ENCODE measurements around the gene MALAT1.

MALAT1 gene

GRCh38 chr11:65479184-65480145 lies 19.4 kb upstream of the MALAT1 start:
- H3K4me1 ChIP-seq (ENCODE audit: control insufficient read depth in 1 of 2, insufficient read depth in 2 of 2, low read length in 2 of 2), result peaks cover 29 to 36% of the 10 kb centered on the region in 2 donors
- no peaks in the 10 kb centered on the region for H3K9me3 ChIP-seq (ENCODE audit: control insufficient read depth in 1 of 2, low read length in 2 of 2)
- peak overlapping the region; percentile 89 for H3K27ac ChIP-seq (ENCODE audit: low read depth, low read length)
- no peaks in the 10 kb centered on the region for H3K36me3 ChIP-seq (ENCODE audit: control insufficient read depth in 1 of 2, insufficient read depth in 2 of 2, low read length in 2 of 2)
- H3K4me3 ChIP-seq (ENCODE audit: low read depth in 1 of 2, low read length in 2 of 2), result peak overlapping the region; percentile 32 to 36
- peak overlapping the region; percentile 50 to 64 for H3K9ac ChIP-seq (ENCODE audit: low read depth in 1 of 2, low read length in 2 of 2)
- no peaks in the 10 kb centered on the region for H3K27me3 ChIP-seq (ENCODE audit: control insufficient read depth in 1 of 2, insufficient read depth in 2 of 2, low read length in 2 of 2)

- Histone ChIP-seq H3K9me3 (ENCODE audit: control insufficient read depth in 1 of 2, low read length in 2 of 2) (no peaks in the 10 kb centered on the region), H3K9ac (ENCODE audit: low read depth in 1 of 2, low read length in 2 of 2) (no peak overlapping the region), H3K4me3 (ENCODE audit: low read depth in 1 of 2, low read length in 2 of 2) (no peak overlapping the region), H3K27ac (ENCODE audit: low read depth, low read length) (no peak overlapping the region), H3K27me3 (ENCODE audit: control insufficient read depth in 1 of 2, insufficient read depth in 2 of 2, low read length in 2 of 2) (no peaks in the 10 kb centered on the region), H3K36me3 (ENCODE audit: control insufficient read depth in 1 of 2, insufficient read depth in 2 of 2, low read length in 2 of 2) (no peaks in the 10 kb centered on the region), H3K4me1 (ENCODE audit: control insufficient read depth in 1 of 2, insufficient read depth in 2 of 2, low read length in 2 of 2) (peaks cover 13 to 20% of the 10 kb centered on the region in 2 donors)
Observed at GRCh38 chr11:65482306-65482850, 16.5 kb upstream of the MALAT1 start.

- H3K27ac ChIP-seq (ENCODE audit: low read depth, low read length), result no peak overlapping the region
- no peaks in the 10 kb centered on the region for H3K36me3 ChIP-seq (ENCODE audit: control insufficient read depth in 1 of 2, insufficient read depth in 2 of 2, low read length in 2 of 2)
- H3K27me3 ChIP-seq (ENCODE audit: control insufficient read depth in 1 of 2, insufficient read depth in 2 of 2, low read length in 2 of 2), result no peaks in the 10 kb centered on the region
- H3K9ac ChIP-seq (ENCODE audit: low read depth in 1 of 2, low read length in 2 of 2), result no peak overlapping the region
- no peaks in the 10 kb centered on the region for H3K9me3 ChIP-seq (ENCODE audit: control insufficient read depth in 1 of 2, low read length in 2 of 2)
- no peak overlapping the region for H3K4me3 ChIP-seq (ENCODE audit: low read depth in 1 of 2, low read length in 2 of 2)
- peaks cover 32 to 33% of the 10 kb centered on the region in 2 donors for H3K4me1 ChIP-seq (ENCODE audit: control insufficient read depth in 1 of 2, insufficient read depth in 2 of 2, low read length in 2 of 2)
Observed at GRCh38 chr11:65485920-65486219, 13.0 kb upstream of the MALAT1 start.

- H3K4me3 ChIP-seq (ENCODE audit: low read depth in 1 of 2, low read length in 2 of 2), result no peak overlapping the region
- H3K9me3 ChIP-seq (ENCODE audit: control insufficient read depth in 1 of 2, low read length in 2 of 2), result no peaks in the 10 kb centered on the region
- H3K36me3 ChIP-seq (ENCODE audit: control insufficient read depth in 1 of 2, insufficient read depth in 2 of 2, low read length in 2 of 2), result no peaks in the 10 kb centered on the region
- no peaks in the 10 kb centered on the region for H3K27me3 ChIP-seq (ENCODE audit: control insufficient read depth in 1 of 2, insufficient read depth in 2 of 2, low read length in 2 of 2)
- H3K27ac ChIP-seq (ENCODE audit: low read depth, low read length), result peak overlapping the region; percentile 37
- peak overlapping the region; percentile 7 to 19 for H3K9ac ChIP-seq (ENCODE audit: low read depth in 1 of 2, low read length in 2 of 2)
- peaks cover 41% of the 10 kb centered on the region in 2 donors for H3K4me1 ChIP-seq (ENCODE audit: control insufficient read depth in 1 of 2, insufficient read depth in 2 of 2, low read length in 2 of 2)
Observed at GRCh38 chr11:65486570-65487466, 12.0 kb upstream of the MALAT1 start.

GRCh38 chr11:65487467-65488272 lies 11.2 kb upstream of the MALAT1 start:
- Histone ChIP-seq H3K4me3 (ENCODE audit: low read depth in 1 of 2, low read length in 2 of 2) (peak overlapping the region; percentile 11 to 23), H3K27ac (ENCODE audit: low read depth, low read length) (peak overlapping the region; percentile 85), H3K27me3 (ENCODE audit: control insufficient read depth in 1 of 2, insufficient read depth in 2 of 2, low read length in 2 of 2) (no peaks in the 10 kb centered on the region), H3K9ac (ENCODE audit: low read depth in 1 of 2, low read length in 2 of 2) (peak overlapping the region; percentile 69 to 73), H3K36me3 (ENCODE audit: control insufficient read depth in 1 of 2, insufficient read depth in 2 of 2, low read length in 2 of 2) (no peaks in the 10 kb centered on the region), H3K4me1 (ENCODE audit: control insufficient read depth in 1 of 2, insufficient read depth in 2 of 2, low read length in 2 of 2) (peaks cover 50% of the 10 kb centered on the region in 2 donors), H3K9me3 (ENCODE audit: control insufficient read depth in 1 of 2, low read length in 2 of 2) (no peaks in the 10 kb centered on the region)

- Histone ChIP-seq H3K27ac (ENCODE audit: low read depth, low read length) (peak overlapping the region; percentile 85), H3K9ac (ENCODE audit: low read depth in 1 of 2, low read length in 2 of 2) (peak overlapping the region; percentile 69 to 73), H3K9me3 (ENCODE audit: control insufficient read depth in 1 of 2, low read length in 2 of 2) (no peaks in the 10 kb centered on the region), H3K27me3 (ENCODE audit: control insufficient read depth in 1 of 2, insufficient read depth in 2 of 2, low read length in 2 of 2) (no peaks in the 10 kb centered on the region), H3K36me3 (ENCODE audit: control insufficient read depth in 1 of 2, insufficient read depth in 2 of 2, low read length in 2 of 2) (no peaks in the 10 kb centered on the region), H3K4me1 (ENCODE audit: control insufficient read depth in 1 of 2, insufficient read depth in 2 of 2, low read length in 2 of 2) (peaks cover 58% of the 10 kb centered on the region in 2 donors), H3K4me3 (ENCODE audit: low read depth in 1 of 2, low read length in 2 of 2) (peak overlapping the region; percentile 11 to 23)
Observed at GRCh38 chr11:65488273-65489034, 10.4 kb upstream of the MALAT1 start.

- Histone ChIP-seq H3K4me1 (ENCODE audit: control insufficient read depth in 1 of 2, insufficient read depth in 2 of 2, low read length in 2 of 2) (peaks cover 65% of the 10 kb centered on the region in 2 donors), H3K27me3 (ENCODE audit: control insufficient read depth in 1 of 2, insufficient read depth in 2 of 2, low read length in 2 of 2) (no peaks in the 10 kb centered on the region), H3K4me3 (ENCODE audit: low read depth in 1 of 2, low read length in 2 of 2) (no peak overlapping the region), H3K9ac (ENCODE audit: low read depth in 1 of 2, low read length in 2 of 2) (peak overlapping the region; percentile 16 to 69), H3K27ac (ENCODE audit: low read depth, low read length) (peak overlapping the region; percentile 85), H3K36me3 (ENCODE audit: control insufficient read depth in 1 of 2, insufficient read depth in 2 of 2, low read length in 2 of 2) (no peaks in the 10 kb centered on the region), H3K9me3 (ENCODE audit: control insufficient read depth in 1 of 2, low read length in 2 of 2) (no peaks in the 10 kb centered on the region)
Observed at GRCh38 chr11:65489035-65489705, 9.7 kb upstream of the MALAT1 start.

GRCh38 chr11:65489706-65490320 lies 9.0 kb upstream of the MALAT1 start:
- Histone ChIP-seq H3K9me3 (ENCODE audit: control insufficient read depth in 1 of 2, low read length in 2 of 2) (no peaks in the 10 kb centered on the region), H3K27me3 (ENCODE audit: control insufficient read depth in 1 of 2, insufficient read depth in 2 of 2, low read length in 2 of 2) (no peaks in the 10 kb centered on the region), H3K27ac (ENCODE audit: low read depth, low read length) (peak overlapping the region; percentile 85), H3K4me1 (ENCODE audit: control insufficient read depth in 1 of 2, insufficient read depth in 2 of 2, low read length in 2 of 2) (peaks cover 65 to 70% of the 10 kb centered on the region in 2 donors), H3K36me3 (ENCODE audit: control insufficient read depth in 1 of 2, insufficient read depth in 2 of 2, low read length in 2 of 2) (no peaks in the 10 kb centered on the region), H3K9ac (ENCODE audit: low read depth in 1 of 2, low read length in 2 of 2) (peak overlapping the region; percentile 16 to 69), H3K4me3 (ENCODE audit: low read depth in 1 of 2, low read length in 2 of 2) (no peak overlapping the region)
